ENCODE results near the gene FBXW5. TPM values are rescaled to one million over a fixed set of nuclear protein-coding genes. Genes with fewer than 3 reads are reported as not detected.

FBXW5 gene
- total RNA-seq, 2 experiments from 2014 or later = 54.4 to 66.4 TPM

DNA sequence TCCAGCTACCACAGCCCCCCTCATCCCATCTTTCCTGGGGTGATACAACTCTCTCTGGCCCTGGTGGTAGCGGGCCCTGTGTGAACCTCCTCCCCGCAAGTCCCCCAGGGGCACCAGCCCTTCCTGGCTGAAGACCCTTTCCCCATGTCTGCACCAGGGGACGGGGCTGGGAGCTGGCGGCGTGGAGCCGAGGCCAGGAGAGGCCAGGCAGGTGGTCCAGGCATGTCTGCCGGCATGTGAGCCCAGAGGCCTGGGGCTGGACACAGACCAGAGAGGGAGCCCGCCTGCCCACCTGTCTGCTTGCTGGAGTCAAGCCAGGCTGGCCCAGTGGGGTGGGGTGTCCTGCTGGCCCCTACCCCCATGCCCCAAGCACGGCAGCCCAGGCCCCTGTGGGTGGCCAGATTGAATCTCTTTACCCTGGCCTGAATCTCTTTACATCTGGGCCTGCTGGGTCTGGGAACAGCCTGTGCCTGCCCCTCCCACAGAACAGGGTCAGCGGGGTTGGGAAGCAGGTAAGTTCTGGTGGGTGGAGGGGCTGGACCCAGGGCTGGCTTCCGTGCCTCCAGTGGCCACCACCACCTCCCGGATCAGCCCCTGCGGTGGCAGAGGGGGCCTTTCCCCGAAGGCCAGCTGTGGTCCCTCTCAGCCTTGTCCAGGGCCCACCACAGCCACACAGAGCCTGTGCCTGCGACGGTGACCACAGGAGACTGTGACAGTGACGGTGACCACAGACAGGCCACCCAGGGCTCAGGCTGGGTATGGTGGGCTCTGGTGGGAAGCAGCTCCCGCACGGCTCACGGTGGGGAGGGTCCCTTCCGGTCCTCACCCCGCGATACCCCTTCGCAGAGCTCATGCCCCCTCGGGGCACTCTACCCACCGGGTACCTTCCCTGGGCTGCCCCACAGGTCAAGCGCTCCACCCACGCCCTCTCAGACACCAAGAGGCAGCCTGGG lies 14.6 kb upstream of the FBXW5 start:
- Mint-ChIP-seq H3K27me3 (no peaks in the 10 kb centered on the region), H3K27ac (no peak overlapping the region), H3K4me3 (no peak overlapping the region), H3K9me3 (ENCODE audit: low read depth) (peaks cover 3% of the 10 kb centered on the region), H3K36me3 (ENCODE audit: low read depth) (no peaks in the 10 kb centered on the region), H3K4me1 (peaks cover 9% of the 10 kb centered on the region)
- intact Hi-C loops (cut with DNase I, micrococcal nuclease) = no loop called here
- no peak for ATAC-seq
- POLR2A ChIA-PET = no interaction called here
- CTCF ChIA-PET = interaction anchor here (0.6 to 0.8 kb wide), 2 partner anchors 76 to 146 kb away, joined by 3 to 4 read pairs; no protein-coding TSS in a partner anchor
- no peak for DNase-seq

DNA sequence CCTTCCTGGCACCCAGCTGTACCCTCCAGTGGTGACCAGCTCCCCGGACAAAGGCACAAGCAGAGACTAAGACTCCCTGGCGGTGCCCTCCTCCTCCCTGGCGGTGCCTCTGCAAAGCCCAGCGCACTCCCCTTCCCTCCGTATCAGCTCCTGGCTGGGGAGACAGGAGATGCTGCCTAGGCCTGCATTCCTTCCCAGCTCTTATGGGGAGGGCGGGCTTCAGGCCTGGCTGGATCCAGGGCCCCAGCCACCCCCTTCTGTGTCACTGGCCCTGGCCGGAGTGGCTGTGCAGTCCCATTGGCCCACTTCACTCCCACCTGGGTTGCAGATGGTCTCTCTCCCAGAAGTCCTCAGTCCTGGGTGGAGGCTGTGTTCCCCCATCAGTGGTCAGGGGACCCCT lies 13.9 kb upstream of the FBXW5 start:
- Mint-ChIP-seq H3K4me1 (peaks cover 9% of the 10 kb centered on the region), H3K9me3 (ENCODE audit: low read depth) (peaks cover 3% of the 10 kb centered on the region), H3K27ac (no peak overlapping the region), H3K27me3 (no peaks in the 10 kb centered on the region), H3K36me3 (ENCODE audit: low read depth) (no peaks in the 10 kb centered on the region), H3K4me3 (no peak overlapping the region)
- CTCF ChIA-PET = interaction anchor here (0.6 kb wide), 1 partner anchor 146 kb away, joined by 3 read pairs; no protein-coding TSS in a partner anchor
- no peak for ATAC-seq
- POLR2A ChIA-PET = no interaction called here
- no peak for DNase-seq
- intact Hi-C loops (cut with DNase I, micrococcal nuclease) = no loop called here

DNA sequence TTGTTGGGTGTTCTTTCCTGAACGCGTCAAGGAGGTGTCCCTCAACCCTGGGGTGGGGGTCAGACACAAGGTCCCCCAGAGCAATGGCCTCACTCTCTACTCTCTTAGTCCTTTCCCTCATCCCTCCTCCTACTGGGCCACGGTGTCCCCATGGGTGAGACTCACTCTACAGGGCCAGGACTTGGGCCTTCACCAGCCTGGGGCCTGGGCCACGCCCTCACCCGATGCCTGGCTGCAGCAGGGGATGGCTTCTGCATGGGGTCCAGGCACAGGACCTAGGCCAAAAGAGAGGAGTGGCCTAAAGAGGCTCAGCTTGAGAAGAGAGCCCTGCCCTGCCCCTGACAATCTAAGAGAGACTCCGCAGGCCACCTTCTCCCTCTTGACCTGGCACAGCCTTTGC lies 13.4 kb upstream of the FBXW5 start:
- ChIA-PET CTCF (no interaction called here), POLR2A (no interaction called here)
- intact Hi-C loops (cut with DNase I, micrococcal nuclease) = no loop called here
- Mint-ChIP-seq H3K4me1 (peaks cover 7% of the 10 kb centered on the region), H3K27me3 (no peaks in the 10 kb centered on the region), H3K27ac (no peak overlapping the region), H3K4me3 (no peak overlapping the region), H3K36me3 (ENCODE audit: low read depth) (no peaks in the 10 kb centered on the region), H3K9me3 (ENCODE audit: low read depth) (peaks cover 3% of the 10 kb centered on the region)
- ATAC-seq (no peak), DNase-seq (no peak)

GRCh38 chr9:136957461-136957860 lies 12.9 kb upstream of the FBXW5 start:
- ChIA-PET CTCF (no interaction called here), POLR2A (no interaction called here)
- Mint-ChIP-seq H3K36me3 (ENCODE audit: low read depth) (no peaks in the 10 kb centered on the region), H3K9me3 (ENCODE audit: low read depth) (peaks cover 3% of the 10 kb centered on the region), H3K4me1 (peaks cover 5% of the 10 kb centered on the region), H3K4me3 (no peak overlapping the region), H3K27me3 (no peaks in the 10 kb centered on the region), H3K27ac (no peak overlapping the region)
- intact Hi-C loops (cut with DNase I, micrococcal nuclease) = no loop called here
- ATAC-seq = no peak
- DNase-seq = no peak

DNA sequence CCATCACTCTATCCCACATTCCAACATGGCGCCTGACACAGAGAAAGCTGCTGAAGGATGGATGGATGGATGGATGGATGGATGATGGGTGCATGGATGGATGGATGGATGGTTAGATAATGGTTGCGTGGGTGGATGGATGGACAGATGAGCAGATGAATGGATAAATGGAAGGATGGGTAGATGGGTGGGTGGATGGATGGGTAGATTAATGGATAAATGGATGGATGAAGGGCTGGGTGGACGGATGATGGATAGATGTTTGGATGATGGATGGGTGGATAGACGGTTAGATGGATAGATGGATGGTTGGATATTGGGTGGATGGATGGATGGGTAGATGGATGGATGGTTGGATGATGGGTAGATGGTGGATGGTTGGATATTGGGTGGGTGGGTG lies 12.1 kb upstream of the FBXW5 start:
- DNase-seq = no peak
- no peaks in the 10 kb centered on the region for H3K36me3 Mint-ChIP-seq (ENCODE audit: low read depth)

GRCh38 chr9:136955943-136956335 lies 11.4 kb upstream of the FBXW5 start:
- ChIA-PET POLR2A (no interaction called here), CTCF (no interaction called here)
- intact Hi-C loops (cut with DNase I, micrococcal nuclease) = no loop called here
- peaks cover 5% of the 10 kb centered on the region for H3K4me1 Mint-ChIP-seq
- H3K36me3 Mint-ChIP-seq (ENCODE audit: low read depth) = no peaks in the 10 kb centered on the region
- peaks cover 3% of the 10 kb centered on the region for H3K9me3 Mint-ChIP-seq (ENCODE audit: low read depth)
- ATAC-seq (no peak), DNase-seq (no peak)
- H3K27me3 Mint-ChIP-seq = no peaks in the 10 kb centered on the region
- H3K4me3 Mint-ChIP-seq = no peak overlapping the region
- H3K27ac Mint-ChIP-seq = no peak overlapping the region

More for the DNA sequence above, 12.1 kb upstream of the FBXW5 start:
- Mint-ChIP-seq H3K4me3 (no peak overlapping the region), H3K27ac (no peak overlapping the region), H3K27me3 (no peaks in the 10 kb centered on the region), H3K9me3 (ENCODE audit: low read depth) (peaks cover 3% of the 10 kb centered on the region), H3K4me1 (peaks cover 5% of the 10 kb centered on the region)
- CTCF ChIA-PET = no interaction called here
- intact Hi-C loops (cut with DNase I, micrococcal nuclease) = no loop called here
- no peak for ATAC-seq
- POLR2A ChIA-PET = no interaction called here

GRCh38 chr9:136955202-136955942 lies 10.8 kb upstream of the FBXW5 start:
- Mint-ChIP-seq H3K4me3 (no peak overlapping the region), H3K27ac (no peak overlapping the region), H3K4me1 (peaks cover 4% of the 10 kb centered on the region), H3K27me3 (no peaks in the 10 kb centered on the region), H3K36me3 (ENCODE audit: low read depth) (no peaks in the 10 kb centered on the region), H3K9me3 (ENCODE audit: low read depth) (peaks cover 3% of the 10 kb centered on the region)
- intact Hi-C loops (cut with DNase I, micrococcal nuclease) = no loop called here
- ChIA-PET POLR2A (no interaction called here), CTCF (interaction anchor here (0.7 kb wide), 1 partner anchor 122 kb away, joined by 4 read pairs; no protein-coding TSS in a partner anchor)
- DNase-seq (no peak), ATAC-seq (no peak)

- no peak for ATAC-seq
- Mint-ChIP-seq H3K4me1 (no peaks in the 10 kb centered on the region), H3K9me3 (ENCODE audit: low read depth) (peaks cover 3% of the 10 kb centered on the region), H3K36me3 (ENCODE audit: low read depth) (no peaks in the 10 kb centered on the region), H3K4me3 (no peak overlapping the region), H3K27me3 (no peaks in the 10 kb centered on the region), H3K27ac (no peak overlapping the region)
- no peak for DNase-seq
- ChIA-PET CTCF (interaction anchor here (0.7 to 1.3 kb wide), 2 partner anchors 70 to 121 kb away, joined by 4 read pairs; no protein-coding TSS in a partner anchor), POLR2A (no interaction called here)
- intact Hi-C loops (cut with DNase I, micrococcal nuclease) = loop anchor here in 1 of 2 experiments (5.0 kb wide), 1 partner anchor 38 kb away; the partner anchor contains the start of gene PAXX
Observed at GRCh38 chr9:136954270-136955083, 9.9 kb upstream of the FBXW5 start.

DNA sequence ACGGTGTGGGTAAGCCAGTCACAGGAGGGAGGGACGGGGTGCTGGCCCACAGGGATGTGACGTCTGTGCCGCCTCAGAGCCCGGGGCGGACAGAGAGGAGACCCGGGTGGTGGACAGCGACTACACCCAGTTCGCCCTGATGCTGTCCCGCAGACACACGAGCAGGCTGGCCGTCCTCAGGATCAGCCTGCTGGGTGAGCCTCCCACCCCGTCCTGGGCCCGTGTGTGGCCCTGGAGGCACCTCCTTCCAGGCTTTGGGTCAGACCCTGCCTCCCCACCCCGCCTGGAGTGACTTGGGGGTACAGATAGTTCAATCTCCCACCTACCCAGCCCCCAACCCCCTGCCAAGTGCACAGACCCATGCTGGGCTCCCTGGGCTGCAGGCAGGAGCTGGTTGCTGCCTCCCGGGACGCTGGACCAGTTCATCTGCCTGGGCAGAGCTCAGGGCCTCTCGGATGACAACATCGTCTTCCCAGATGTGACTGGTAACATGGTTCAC lies 9.3 kb upstream of the FBXW5 start:
- Mint-ChIP-seq H3K9me3 (ENCODE audit: low read depth) (peaks cover 3% of the 10 kb centered on the region), H3K27ac (no peak overlapping the region), H3K36me3 (ENCODE audit: low read depth) (no peaks in the 10 kb centered on the region), H3K4me1 (no peaks in the 10 kb centered on the region), H3K27me3 (no peaks in the 10 kb centered on the region), H3K4me3 (no peak overlapping the region)
- CTCF ChIA-PET = interaction anchor here (1.3 kb wide), 1 partner anchor 69 kb away, joined by 4 read pairs; no protein-coding TSS in a partner anchor
- intact Hi-C loops (cut with DNase I, micrococcal nuclease) = loop anchor here in 1 of 2 experiments (5.0 kb wide), 1 partner anchor 38 kb away; the partner anchor contains the start of gene PAXX
- DNase-seq = no peak
- no peak for ATAC-seq
- POLR2A ChIA-PET = interaction anchor here (0.6 kb wide), 1 partner anchor 116 kb away, joined by 3 read pairs; the partner anchor contains the start of gene SAPCD2

DNA sequence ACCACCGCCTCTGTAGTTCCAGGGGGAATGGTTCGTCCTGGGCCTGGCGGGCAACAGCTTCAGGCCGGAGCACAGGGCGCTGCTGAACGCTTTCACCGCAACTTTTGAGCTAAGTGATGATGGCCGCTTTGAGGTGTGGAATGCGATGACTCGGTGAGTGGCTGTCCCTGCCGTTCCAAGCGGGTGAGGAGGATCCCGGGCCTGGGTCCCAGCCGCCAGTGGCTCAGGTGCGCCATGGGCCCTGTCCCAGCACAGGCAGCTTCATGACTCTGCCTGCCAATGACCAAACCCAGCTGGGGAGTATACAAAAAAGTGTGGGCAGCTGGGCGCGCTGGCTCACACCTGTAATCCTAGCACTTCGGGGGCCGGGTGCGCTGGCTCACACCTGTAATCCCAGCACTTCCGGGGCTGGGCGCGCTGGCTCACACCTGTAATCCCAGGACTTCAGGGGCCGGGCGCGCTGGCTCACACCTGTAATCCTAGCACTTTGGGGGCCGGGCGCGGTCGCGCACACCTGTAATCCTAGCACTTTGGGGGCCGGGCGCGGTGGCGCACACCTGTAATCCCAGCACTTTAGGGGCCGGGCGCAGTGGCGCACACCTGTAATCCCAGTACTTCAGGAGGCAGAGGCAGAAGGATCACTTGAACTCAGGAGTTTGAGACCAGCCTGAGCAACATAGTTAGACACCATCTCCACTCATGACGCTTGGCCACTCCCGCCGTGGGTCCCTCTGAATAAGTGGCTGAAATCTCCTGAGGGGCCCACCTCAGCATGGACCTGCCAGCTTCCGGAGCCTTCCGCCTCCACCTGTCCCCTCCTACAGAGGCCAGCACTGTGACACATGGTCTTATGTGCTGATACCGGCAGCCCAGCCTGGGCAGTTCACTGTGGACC lies 8.6 kb upstream of the FBXW5 start:
- ChIA-PET CTCF (interaction anchor here (1.3 to 1.6 kb wide), 2 partner anchors 69 to 76 kb away, joined by 4 read pairs; no protein-coding TSS in a partner anchor), POLR2A (interaction anchor here (0.6 kb wide), 1 partner anchor 117 kb away, joined by 3 read pairs; the partner anchor contains the start of gene SAPCD2)
- DNase-seq = no peak
- intact Hi-C loops (cut with DNase I, micrococcal nuclease) = loop anchor here in 1 of 2 experiments (5.0 kb wide), 1 partner anchor 39 kb away; the partner anchor contains the start of gene PAXX
- no peak overlapping the region for H3K4me3 Mint-ChIP-seq
- no peaks in the 10 kb centered on the region for H3K27me3 Mint-ChIP-seq
- no peak for ATAC-seq
- H3K27ac Mint-ChIP-seq = no peak overlapping the region
- peaks cover 3% of the 10 kb centered on the region for H3K9me3 Mint-ChIP-seq (ENCODE audit: low read depth)
- no peaks in the 10 kb centered on the region for H3K4me1 Mint-ChIP-seq
- H3K36me3 Mint-ChIP-seq (ENCODE audit: low read depth) = no peaks in the 10 kb centered on the region
